HCT116 (cell line): ENCODE data around the gene HIVEP3. TPM values are rescaled to one million over a fixed set of nuclear protein-coding genes. Genes with fewer than 3 reads are reported as not detected.

Experiments
- ATAC-seq: fragments of 200-7000 bp; cut with Tn5 transposase; 2 replicates; pipeline ENCODE4 v1.9.1; 2020; ENCODE audit warnings: mild to moderate bottlenecking, moderate library complexity
- BruUV-seq: library from RNA; stranded (reverse); fragments of 400-500 nt; replicated peaks from 2 replicates; lab custom pipeline; 2021; lab: Mats Ljungman, UMichigan
- CTCF ChIA-PET: fragments of 300-600 bp; sonication (Branson Sonifier 250); formaldehyde crosslinking; loops from one replicate; lab custom pipeline; 2021; ENCODE audit warnings: antibody characterized with exemption; lab: Charles Lee
- POLR2A ChIA-PET: fragments of 300-600, 350-600 bp; sonication (Branson Sonifier 250); formaldehyde crosslinking; loops from one replicate; lab custom pipeline; 2021; ENCODE audit warnings: antibody characterized with exemption; lab: Charles Lee
- RAD21 ChIA-PET, 2 experiments: fragments of 300-600 bp; sonication (Branson Sonifier 250); formaldehyde crosslinking; loops; one replicate each; lab custom pipeline; 2023; ENCODE audit warnings: low total read pairs in 2 of 2; ENCODE audit not compliant: uncharacterized antibody in 2 of 2, unreplicated experiment in 2 of 2, low non-redundant PET in 1 of 2; lab: Charles Lee
- DNase-seq: peaks from one replicate; pipeline ENCODE4 v3.0.0-alpha.2; 2010; ENCODE audit warnings: low read depth, low spot score
- H2AFZ ChIP-seq: fragments of 200-600 bp; shearing (Covaris generic), sonication (generic); 2 replicates; pipeline ENCODE4 v1.6.1; 2017; ENCODE audit warnings: low read depth, mixed run types, mixed read lengths, antibody characterized with exemption, low read length; ENCODE audit not compliant: poor library complexity, severe bottlenecking
- H3K27ac ChIP-seq: 2 replicates; pipeline ENCODE4 v1.5.1; 2012; ENCODE audit warnings: low read depth, low read length
- H3K27me3 ChIP-seq: fragments of 200-600 bp; sonication (generic); 2 replicates; pipeline ENCODE4 v1.6.1; 2016; ENCODE audit warnings: mixed run types, low read length, mixed read lengths; ENCODE audit not compliant: insufficient read depth
- H3K36me3 ChIP-seq, 2 experiments: fragments of 200-500 bp in 1 of 2; fragments of 200-600 bp in 1 of 2; sonication (Bioruptor generic) in 1 of 2; sonication (generic) in 1 of 2; 2 replicates each; pipeline versions ENCODE4 v1.5.1 to v1.6.1; 2014 to 2016; ENCODE audit warnings: low read length in 2 of 2, inconsistent platforms in 1 of 2, mixed read lengths in 1 of 2, mixed run types in 1 of 2; ENCODE audit not compliant: insufficient read depth in 2 of 2, control insufficient read depth in 1 of 2
- H3K4me1 ChIP-seq, 2 experiments: fragments of 200-600 bp in 1 of 2; sonication (generic) in 1 of 2; 2 replicates each; pipeline versions ENCODE4 v1.5.1 to v1.6.1; 2012 to 2017; ENCODE audit warnings: low read length in 2 of 2, inconsistent platforms in 1 of 2, mild to moderate bottlenecking in 1 of 2, mixed read lengths in 1 of 2, mixed run types in 1 of 2, moderate library complexity in 1 of 2; ENCODE audit not compliant: insufficient read depth in 2 of 2, control insufficient read depth in 1 of 2
- H3K4me2 ChIP-seq: fragments of 200-600 bp; sonication (generic); 2 replicates; pipeline ENCODE4 v1.6.1; 2017; ENCODE audit warnings: mixed run types, low read length, mixed read lengths
- H3K4me3 ChIP-seq, 2 experiments: fragments of 200-600 bp in 1 of 2; sonication (generic) in 1 of 2; replicated peaks in 1 of 2; 2 replicates each; pipeline ENCODE4 v1.5.1; 2011 to 2016; ENCODE audit warnings: low read length in 2 of 2, control low read depth in 1 of 2, low read depth in 1 of 2, mild to moderate bottlenecking in 1 of 2, mixed read lengths in 1 of 2, mixed run types in 1 of 2
- H3K79me2 ChIP-seq: fragments of 200-600 bp; sonication (generic); 2 replicates; pipeline ENCODE4 v1.6.1; 2017; ENCODE audit warnings: mild to moderate bottlenecking, mixed run types, low read length, moderate library complexity, mixed read lengths; ENCODE audit not compliant: insufficient read depth
- H3K9ac ChIP-seq: fragments of 200-600 bp; sonication (generic); 2 replicates; pipeline ENCODE4 v1.6.1; 2016; ENCODE audit warnings: low read length, mixed read lengths
- H3K9me2 ChIP-seq: fragments of 200-600 bp; sonication (generic), shearing (Covaris generic); 2 replicates; pipeline ENCODE4 v1.6.1; 2017; ENCODE audit warnings: mixed run types, mild to moderate bottlenecking, moderate library complexity; ENCODE audit not compliant: insufficient read depth
- H3K9me3 ChIP-seq, 2 experiments: fragments of 200-500 bp in 1 of 2; fragments of 200-600 bp in 1 of 2; sonication (Bioruptor generic) in 1 of 2; sonication (generic) in 1 of 2; 2 replicates each; pipeline ENCODE4 v1.6.1; 2014 to 2017; ENCODE audit warnings: low read length in 2 of 2, mixed read lengths in 2 of 2, inconsistent platforms in 1 of 2, low read depth in 1 of 2, mild to moderate bottlenecking in 1 of 2, mixed run types in 1 of 2, moderate library complexity in 1 of 2; ENCODE audit not compliant: control insufficient read depth in 1 of 2, insufficient read depth in 1 of 2
- H4K20me1 ChIP-seq: fragments of 200-600 bp; sonication (generic), shearing (Covaris generic); 2 replicates; pipeline ENCODE4 v1.6.1; 2017; ENCODE audit warnings: mixed run types, mild to moderate bottlenecking, moderate library complexity; ENCODE audit not compliant: insufficient read depth
- CBX3 ChIP-seq: IDR thresholded peaks from 2 replicates; pipeline ENCODE4 v1.6.1; 2012; ENCODE audit warnings: low read depth
- CTCF ChIP-seq, 3 experiments: fragments of 200-600 bp in 1 of 3; sonication (generic) in 1 of 3; IDR thresholded peaks in 2 of 3; conservative IDR thresholded peaks in 1 of 3; 2 replicates each; pipeline ENCODE4 v1.5.1; 2012 to 2017; ENCODE audit warnings: low read depth in 2 of 3, low read length in 2 of 3, antibody characterized with exemption in 1 of 3, borderline replicate concordance in 1 of 3, control low read depth in 1 of 3, mild to moderate bottlenecking in 1 of 3, mixed read lengths in 1 of 3, mixed run types in 1 of 3, moderate library complexity in 1 of 3; ENCODE audit not compliant: insufficient read depth in 1 of 3
- EZH2 ChIP-seq: fragments of 200-600 bp; sonication (generic); IDR thresholded peaks from 2 replicates; pipeline ENCODE4 v1.6.1; 2017; ENCODE audit warnings: antibody characterized with exemption, mixed run types
- FOSL1 ChIP-seq: IDR thresholded peaks from 2 replicates; pipeline ENCODE4 v1.6.1; 2012; ENCODE audit warnings: low read depth
- SIN3A ChIP-seq: IDR thresholded peaks from 2 replicates; pipeline ENCODE4 v1.6.1; 2012; ENCODE audit warnings: low read depth
- TCF7L2 ChIP-seq: IDR thresholded peaks from 2 replicates; pipeline ENCODE4 v1.7.0; 2011; ENCODE audit warnings: borderline replicate concordance, inconsistent platforms; ENCODE audit not compliant: insufficient read depth, insufficient read length; ENCODE audit errors: extremely low read depth
- YY1 ChIP-seq: IDR thresholded peaks from 2 replicates; pipeline ENCODE4 v1.6.1; 2011; ENCODE audit warnings: low read length, low read depth, moderate library complexity, mild to moderate bottlenecking; ENCODE audit not compliant: insufficient replicate concordance; ENCODE audit errors: extremely low read depth
- intact Hi-C: fragments of 100-400 bp; cut with micrococcal nuclease; formaldehyde crosslinking; loops from 2 replicates; pipeline ENCODE4 v1.10.0; 2022
- total RNA-seq: library from RNA; stranded (reverse); gene quantifications from one replicate; pipeline ENCODE4 v1.2.1, GENCODE V29; 2021; ENCODE audit not compliant: unreplicated experiment
- TF ChIP-seq, protein P1 (sequence below): IDR thresholded peaks from 2 replicates; pipeline ENCODE4 v1.6.1; 2011; ENCODE audit warnings: mild to moderate bottlenecking, low read length, moderate library complexity; ENCODE audit not compliant: insufficient replicate concordance; ENCODE audit errors: extremely low read depth

Gene HIVEP3
- total RNA-seq, 1 experiment from 2014 or later: 7.1 TPM

- Histone ChIP-seq H3K9me3 (no peaks in the 10 kb centered on the region), H3K27ac (no peak overlapping the region), H3K4me1 (peaks cover 44 to 80% of the 10 kb centered on the region in 2 experiments), H4K20me1 (no peaks in the 10 kb centered on the region), H3K79me2 (no peaks in the 10 kb centered on the region), H2AFZ (no peak overlapping the region), H3K4me2 (0 out of 2 replicates have a peak overlapping the region, but pooled peaks have one; percentile 1), H3K4me3 (no peak overlapping the region), H3K36me3 (no peaks in the 10 kb centered on the region), H3K9ac (no peak overlapping the region), H3K27me3 (no peaks in the 10 kb centered on the region), H3K9me2 (no peaks in the 10 kb centered on the region)
- DNase-seq (no peak), ATAC-seq (no peak)
- ChIA-PET CTCF (no interaction called here), RAD21 (no interaction called here), POLR2A (no interaction called here)
- intact Hi-C loops: no loop called here
- TF ChIP-seq YY1: no peak
- TF ChIP-seq EZH2: no peak
- no peak for TF ChIP-seq SIN3A
- no peak for TF ChIP-seq TCF7L2
- TF ChIP-seq, protein P1, sequence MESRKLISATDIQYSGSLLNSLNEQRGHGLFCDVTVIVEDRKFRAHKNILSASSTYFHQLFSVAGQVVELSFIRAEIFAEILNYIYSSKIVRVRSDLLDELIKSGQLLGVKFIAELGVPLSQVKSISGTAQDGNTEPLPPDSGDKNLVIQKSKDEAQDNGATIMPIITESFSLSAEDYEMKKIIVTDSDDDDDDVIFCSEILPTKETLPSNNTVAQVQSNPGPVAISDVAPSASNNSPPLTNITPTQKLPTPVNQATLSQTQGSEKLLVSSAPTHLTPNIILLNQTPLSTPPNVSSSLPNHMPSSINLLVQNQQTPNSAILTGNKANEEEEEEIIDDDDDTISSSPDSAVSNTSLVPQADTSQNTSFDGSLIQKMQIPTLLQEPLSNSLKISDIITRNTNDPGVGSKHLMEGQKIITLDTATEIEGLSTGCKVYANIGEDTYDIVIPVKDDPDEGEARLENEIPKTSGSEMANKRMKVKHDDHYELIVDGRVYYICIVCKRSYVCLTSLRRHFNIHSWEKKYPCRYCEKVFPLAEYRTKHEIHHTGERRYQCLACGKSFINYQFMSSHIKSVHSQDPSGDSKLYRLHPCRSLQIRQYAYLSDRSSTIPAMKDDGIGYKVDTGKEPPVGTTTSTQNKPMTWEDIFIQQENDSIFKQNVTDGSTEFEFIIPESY: no peak
- no peak for TF ChIP-seq CTCF (IDR thresholded peaks at IDR 0.05 in 2 of 3, conservative IDR thresholded peaks at IDR 0.05 in 1 of 3; ENCODE audit: borderline replicate concordance in 1 of 3, insufficient read depth in 1 of 3, low read depth in 2 of 3, low read length in 2 of 3)
- no peak for TF ChIP-seq CBX3
- TF ChIP-seq FOSL1: no peak
- no TSS peak for BruUV-seq
These were observed 251.6 kb downstream of the HIVEP3 start for GRCh38 chr1:41666981-41667631.
